HG02759 (cell line): Measurements from ENCODE around the gene GOLGA6C.
"Not testable (repeated sequence)": the region's sequence is repeated elsewhere in the genome, so short reads cannot be mapped to it uniquely, and the experiment has no call there.

Source experiments
- ATAC-seq: cut with Tn5 transposase; IDR thresholded peaks from one replicate; pipeline ENCODE4 v1.9.1; 2021; ENCODE audit warnings: mild to moderate bottlenecking, moderate library complexity; ENCODE audit not compliant: unreplicated experiment

The GOLGA6C gene

GRCh38 chr15:75227663-75228280, 30.4 kb upstream of the GOLGA6C start:
- no peak for ATAC-seq

GRCh38 chr15:75228787-75229186, 29.3 kb upstream of the GOLGA6C start:
- ATAC-seq, result no peak

GRCh38 chr15:75229191-75230015, 28.7 kb upstream of the GOLGA6C start:
- ATAC-seq, result no peak

GRCh38 chr15:75230016-75230343, 28.2 kb upstream of the GOLGA6C start:
- no peak for ATAC-seq

- no peak for ATAC-seq
Observed at GRCh38 chr15:75230551-75231371, 27.4 kb upstream of the GOLGA6C start.

- ATAC-seq, result no peak
Observed at GRCh38 chr15:75231836-75232235, 26.3 kb upstream of the GOLGA6C start.

- no peak for ATAC-seq
Observed at GRCh38 chr15:75232252-75232813, 25.8 kb upstream of the GOLGA6C start.

GRCh38 chr15:75232826-75233503, 25.2 kb upstream of the GOLGA6C start:
- ATAC-seq, result no peak

- no peak for ATAC-seq
Observed at GRCh38 chr15:75233504-75234190, 24.5 kb upstream of the GOLGA6C start.

GRCh38 chr15:75234191-75234810, 23.8 kb upstream of the GOLGA6C start:
- ATAC-seq, result no peak

GRCh38 chr15:75235051-75235673, 23.0 kb upstream of the GOLGA6C start:
- no peak for ATAC-seq

GRCh38 chr15:75235760-75236729, 22.1 kb upstream of the GOLGA6C start:
- ATAC-seq, result no peak

- no peak for ATAC-seq
Observed at GRCh38 chr15:75237316-75237982, 20.7 kb upstream of the GOLGA6C start.

GRCh38 chr15:75238150-75238549, 20.0 kb upstream of the GOLGA6C start:
- ATAC-seq, result no peak

- ATAC-seq, result not testable (repeated sequence)
Observed at GRCh38 chr15:75245741-75246140, 12.4 kb upstream of the GOLGA6C start.

GRCh38 chr15:75248991-75249390, 9.1 kb upstream of the GOLGA6C start:
- not testable (repeated sequence) for ATAC-seq

- ATAC-seq, result no peak
Observed at GRCh38 chr15:75249726-75250125, 8.4 kb upstream of the GOLGA6C start.

- not testable (repeated sequence) for ATAC-seq
Observed at GRCh38 chr15:75251343-75251742, 6.8 kb upstream of the GOLGA6C start.
